Testis (tissue), 2 donors: ENCODE results near the gene LRMDA.

Experiments used
- CTCF ChIP-seq, 3 experiments: fragments of 450-650 bp in 2 of 3; fragments of 200-600 bp in 1 of 3; sonication (generic) in 1 of 3; IDR thresholded peaks; one replicate each; pipeline ENCODE4 v1.5.1; 2016 to 2019; ENCODE audit warnings: antibody characterized with exemption in 3 of 3, mild to moderate bottlenecking in 2 of 3, moderate library complexity in 1 of 3
- POLR2A ChIP-seq: fragments of 450-650 bp; IDR thresholded peaks from one replicate; pipeline ENCODE4 v1.6.1; 2017; ENCODE audit warnings: antibody characterized with exemption, mild to moderate bottlenecking, moderate library complexity

DNA sequence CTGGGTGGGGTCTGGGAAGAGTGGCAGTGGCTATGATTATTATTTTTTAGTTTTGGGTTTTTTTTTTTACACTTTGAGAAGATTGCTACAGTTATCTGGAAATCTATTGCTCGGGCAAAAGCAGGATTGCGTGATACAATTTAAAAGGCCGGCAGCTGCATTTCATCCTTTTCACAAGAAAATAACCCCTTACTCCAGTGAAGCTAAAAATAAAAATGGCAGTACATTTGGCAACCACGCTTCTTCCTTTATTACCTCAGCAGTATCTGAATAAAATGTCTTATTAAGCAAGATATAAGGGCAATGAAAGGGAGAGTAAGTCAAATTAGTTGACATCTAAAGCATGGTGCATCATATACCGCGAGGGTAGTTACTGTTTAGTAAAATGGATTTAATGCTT, 496.8 kb downstream of the LRMDA start:
- TF ChIP-seq CTCF (IDR thresholded peaks at IDR 0.05): no peak
- no peak for TF ChIP-seq POLR2A
